Mucosa of descending colon (tissue), 3 donors: ENCODE measurements around the gene SPAG9. TPM values are rescaled to one million over a fixed set of nuclear protein-coding genes. Genes with fewer than 3 reads are reported as not detected.
"Not testable (repeated sequence)": the region's sequence is repeated elsewhere in the genome, so short reads cannot be mapped to it uniquely, and the experiment has no call there.

ENCODE experiments used
- ATAC-seq: fragments of 200-7000 bp; cut with Tn5 transposase; one replicate; pipeline ENCODE4 v1.9.1; 2020; ENCODE audit warnings: mild to moderate bottlenecking, moderate library complexity
- DNase-seq, 3 donors: peaks; one replicate each; pipeline ENCODE4 v3.0.0-alpha.2; 2020
- H3K36me3 ChIP-seq: fragments of 200-600 bp; one replicate; pipeline ENCODE4 v1.8.0; 2021; ENCODE audit warnings: low read depth, mild to moderate bottlenecking
- H3K4me1 ChIP-seq: fragments of 200-600 bp; one replicate; pipeline ENCODE4 v1.8.0; 2021; ENCODE audit warnings: low read depth, mild to moderate bottlenecking
- H3K4me3 ChIP-seq: fragments of 200-600 bp; one replicate; pipeline ENCODE4 v1.8.0; 2021; ENCODE audit warnings: mild to moderate bottlenecking
- H3K9me3 ChIP-seq: fragments of 200-600 bp; one replicate; pipeline ENCODE4 v1.8.0; 2021; ENCODE audit warnings: mild to moderate bottlenecking
- intact Hi-C, 2 donors: fragments of 100-400 bp; cut with DNase I in 1 of 2; cut with micrococcal nuclease in 1 of 2; formaldehyde crosslinking; loops; one replicate each; pipeline versions ENCODE4 v1.11.0 to v1.11.1; 2022; cut with DNase I, micrococcal nuclease
- total RNA-seq, 3 donors: library from RNA; stranded (reverse); fragmentation: NEBNext Ultra II Directional in 2 of 3; extraction: Animal tissue kit (Norgen Biotek cat#: 25700) in 2 of 3; gene quantifications; one replicate each; pipeline versions ENCODE4 v1.2.1 to v1.2.4, GENCODE V29; 2021 to 2023
- TF ChIP-seq, protein P1 (sequence below): fragments of 200-600 bp; IDR thresholded peaks from one replicate; pipeline ENCODE4 v1.8.0; 2022; ENCODE audit warnings: antibody characterized with exemption, mild to moderate bottlenecking
- donor health status: DM: no; HTN: no; CAD: no; lungs with moderate emphysema.
- donor health status: DM: no; HTN: no; CAD: no.
- donor health status: DM: no; HTN: yes; CAD: no.

The SPAG9 gene
- total RNA-seq, 3 donors from 2014 or later: 64.1 to 96.7 (median 79.8) TPM

GRCh38 chr17:51088287-51088686, 32.4 kb downstream of the SPAG9 start:
- H3K9me3 ChIP-seq: no peaks in the 10 kb centered on the region
- H3K4me1 ChIP-seq: peaks cover 8% of the 10 kb centered on the region
- no peaks in the 10 kb centered on the region for H3K36me3 ChIP-seq
- TF ChIP-seq, protein P1, sequence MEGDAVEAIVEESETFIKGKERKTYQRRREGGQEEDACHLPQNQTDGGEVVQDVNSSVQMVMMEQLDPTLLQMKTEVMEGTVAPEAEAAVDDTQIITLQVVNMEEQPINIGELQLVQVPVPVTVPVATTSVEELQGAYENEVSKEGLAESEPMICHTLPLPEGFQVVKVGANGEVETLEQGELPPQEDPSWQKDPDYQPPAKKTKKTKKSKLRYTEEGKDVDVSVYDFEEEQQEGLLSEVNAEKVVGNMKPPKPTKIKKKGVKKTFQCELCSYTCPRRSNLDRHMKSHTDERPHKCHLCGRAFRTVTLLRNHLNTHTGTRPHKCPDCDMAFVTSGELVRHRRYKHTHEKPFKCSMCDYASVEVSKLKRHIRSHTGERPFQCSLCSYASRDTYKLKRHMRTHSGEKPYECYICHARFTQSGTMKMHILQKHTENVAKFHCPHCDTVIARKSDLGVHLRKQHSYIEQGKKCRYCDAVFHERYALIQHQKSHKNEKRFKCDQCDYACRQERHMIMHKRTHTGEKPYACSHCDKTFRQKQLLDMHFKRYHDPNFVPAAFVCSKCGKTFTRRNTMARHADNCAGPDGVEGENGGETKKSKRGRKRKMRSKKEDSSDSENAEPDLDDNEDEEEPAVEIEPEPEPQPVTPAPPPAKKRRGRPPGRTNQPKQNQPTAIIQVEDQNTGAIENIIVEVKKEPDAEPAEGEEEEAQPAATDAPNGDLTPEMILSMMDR: no peak
- ATAC-seq (peak; percentile 36), DNase-seq (no peak)
- no peak overlapping the region for H3K4me3 ChIP-seq
- intact Hi-C loops: no loop called here

- no peak for DNase-seq
- Histone ChIP-seq H3K4me1 (no peaks in the 10 kb centered on the region), H3K9me3 (no peaks in the 10 kb centered on the region), H3K4me3 (no peak overlapping the region), H3K36me3 (no peaks in the 10 kb centered on the region)
- TF ChIP-seq, protein P1: no peak
- intact Hi-C loops: no loop called here
- ATAC-seq: no peak
Measured at GRCh38 chr17:51087072-51087757, 33.5 kb downstream of the SPAG9 start.

DNA sequence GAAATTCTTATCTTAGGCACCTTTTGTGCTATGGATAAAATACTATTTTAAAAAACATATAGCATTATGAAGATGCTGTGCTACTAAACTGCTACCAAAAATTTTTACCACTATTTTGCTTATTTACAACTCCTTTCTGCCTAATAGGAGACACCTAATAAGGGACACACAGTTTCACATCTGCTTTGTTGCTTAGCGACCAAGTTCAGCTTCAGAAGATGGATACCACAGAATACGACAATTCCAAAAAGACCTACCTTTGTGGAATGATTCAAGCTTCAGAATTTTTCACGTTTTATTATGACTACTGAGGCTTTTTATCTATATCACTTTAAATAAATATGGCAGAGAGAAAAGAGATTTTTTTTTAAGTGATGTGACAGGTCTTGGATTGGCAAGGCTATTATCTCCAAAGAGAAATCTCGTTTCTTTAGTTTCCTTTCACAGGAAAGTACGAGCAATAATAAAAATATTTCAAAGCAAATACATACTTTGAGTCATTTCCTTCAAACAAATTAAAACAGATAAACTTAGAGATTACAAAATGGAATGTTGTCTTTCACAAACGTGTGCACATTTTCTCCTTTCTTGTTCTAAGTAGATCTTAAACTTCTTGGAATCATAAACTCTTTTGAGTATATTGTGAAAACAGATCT, 35.4 kb downstream of the SPAG9 start:
- Histone ChIP-seq H3K9me3 (no peaks in the 10 kb centered on the region), H3K4me1 (no peaks in the 10 kb centered on the region), H3K4me3 (no peak overlapping the region), H3K36me3 (no peaks in the 10 kb centered on the region)
- intact Hi-C loops: no loop called here
- ATAC-seq (no peak), DNase-seq (no peak)
- TF ChIP-seq, protein P1: no peak

DNA sequence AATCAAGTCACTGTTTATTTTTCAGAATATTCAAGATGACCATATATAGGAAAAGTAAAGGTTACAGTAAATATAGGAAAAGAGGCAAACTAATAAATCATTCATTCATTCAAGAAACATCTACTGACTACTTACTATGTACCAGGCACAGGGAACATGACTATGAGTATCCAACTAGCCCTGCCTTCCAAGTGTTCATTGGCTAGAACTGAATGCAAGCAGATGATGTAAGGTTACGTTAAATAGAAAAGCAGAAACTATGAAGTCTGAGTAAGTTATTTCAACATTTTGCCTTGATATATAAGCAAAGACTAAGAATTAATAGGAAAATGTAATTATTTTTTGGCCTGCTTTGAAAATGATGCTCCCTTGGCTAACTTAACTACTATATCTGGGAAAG, 36.7 kb downstream of the SPAG9 start:
- Histone ChIP-seq H3K36me3 (no peaks in the 10 kb centered on the region), H3K4me1 (no peaks in the 10 kb centered on the region), H3K9me3 (no peaks in the 10 kb centered on the region), H3K4me3 (no peak overlapping the region)
- ATAC-seq: no peak
- DNase-seq: no peak
- intact Hi-C loops: no loop called here
- TF ChIP-seq, protein P1: no peak

DNA sequence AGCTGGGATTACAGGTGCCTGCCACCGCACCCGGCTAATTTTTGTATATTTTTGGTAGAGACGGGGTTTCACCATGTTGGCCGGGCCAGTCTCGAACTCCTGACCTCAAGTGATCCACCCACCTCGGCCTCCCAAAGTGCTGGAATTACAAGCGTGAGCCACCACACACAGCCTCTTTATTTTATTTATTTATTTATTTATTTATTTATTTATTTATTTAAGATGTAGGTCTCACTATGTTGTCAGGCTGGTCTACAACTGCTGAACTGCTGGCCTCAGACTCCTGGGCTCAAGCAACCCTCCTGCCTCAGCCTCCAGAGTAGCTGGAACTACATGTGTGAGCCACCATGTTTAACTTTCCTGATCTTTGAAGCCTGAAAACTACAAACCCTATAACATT, 37.3 kb downstream of the SPAG9 start:
- H3K36me3 ChIP-seq, H3K4me1 ChIP-seq, H3K9me3 ChIP-seq, DNase-seq, intact Hi-C loops, H3K4me3 ChIP-seq, ATAC-seq: not testable (repeated sequence)

GRCh38 chr17:51079049-51079448, 41.6 kb downstream of the SPAG9 start:
- Histone ChIP-seq H3K9me3 (no peaks in the 10 kb centered on the region), H3K4me3 (no peak overlapping the region), H3K36me3 (no peaks in the 10 kb centered on the region), H3K4me1 (no peaks in the 10 kb centered on the region)
- DNase-seq: no peak
- intact Hi-C loops: no loop called here
- TF ChIP-seq, protein P1: no peak
- no peak for ATAC-seq
